Mucosa of descending colon (tissue), 3 donors: ENCODE results near the gene CD300LD. TPM values are rescaled to one million over a fixed set of nuclear protein-coding genes. Genes with fewer than 3 reads are reported as not detected.

ENCODE experiments used
- ATAC-seq: fragments of 200-7000 bp; cut with Tn5 transposase; one replicate; pipeline ENCODE4 v1.9.1; 2020; ENCODE audit warnings: mild to moderate bottlenecking, moderate library complexity
- DNase-seq, 3 donors: peaks; one replicate each; pipeline ENCODE4 v3.0.0-alpha.2; 2020
- H3K36me3 ChIP-seq: fragments of 200-600 bp; one replicate; pipeline ENCODE4 v1.8.0; 2021; ENCODE audit warnings: low read depth, mild to moderate bottlenecking
- H3K4me1 ChIP-seq: fragments of 200-600 bp; one replicate; pipeline ENCODE4 v1.8.0; 2021; ENCODE audit warnings: low read depth, mild to moderate bottlenecking
- H3K4me3 ChIP-seq: fragments of 200-600 bp; one replicate; pipeline ENCODE4 v1.8.0; 2021; ENCODE audit warnings: mild to moderate bottlenecking
- H3K9me3 ChIP-seq: fragments of 200-600 bp; one replicate; pipeline ENCODE4 v1.8.0; 2021; ENCODE audit warnings: mild to moderate bottlenecking
- CTCF ChIP-seq: fragments of 200-600 bp; IDR thresholded peaks from one replicate; pipeline ENCODE4 v1.8.0; 2022; ENCODE audit warnings: antibody characterized with exemption, mild to moderate bottlenecking
- intact Hi-C, 2 donors: fragments of 100-400 bp; cut with DNase I in 1 of 2; cut with micrococcal nuclease in 1 of 2; formaldehyde crosslinking; loops; one replicate each; pipeline versions ENCODE4 v1.11.0 to v1.11.1; 2022; cut with DNase I, micrococcal nuclease
- total RNA-seq, 3 donors: library from RNA; stranded (reverse); fragmentation: NEBNext Ultra II Directional in 2 of 3; extraction: Animal tissue kit (Norgen Biotek cat#: 25700) in 2 of 3; gene quantifications; one replicate each; pipeline versions ENCODE4 v1.2.1 to v1.2.4, GENCODE V29; 2021 to 2023
- donor health status: DM: no; HTN: no; CAD: no; lungs with moderate emphysema.
- donor health status: DM: no; HTN: no; CAD: no.
- donor health status: DM: no; HTN: yes; CAD: no.

CD300LD gene
- total RNA-seq, 3 donors from 2014 or later = not detected

- intact Hi-C loops = no loop called here
- DNase-seq (no peak), ATAC-seq (no peak)
- H3K36me3 ChIP-seq = no peaks in the 10 kb centered on the region
- no peaks in the 10 kb centered on the region for H3K9me3 ChIP-seq
- TF ChIP-seq CTCF = no peak
- no peak overlapping the region for H3K4me3 ChIP-seq
- no peaks in the 10 kb centered on the region for H3K4me1 ChIP-seq
Observed at GRCh38 chr17:74599023-74599399, 6.9 kb upstream of the CD300LD start.

- TF ChIP-seq CTCF = no peak
- H3K9me3 ChIP-seq = no peaks in the 10 kb centered on the region
- no peak overlapping the region for H3K4me3 ChIP-seq
- DNase-seq (no peak), ATAC-seq (no peak)
- no peaks in the 10 kb centered on the region for H3K36me3 ChIP-seq
- H3K4me1 ChIP-seq = no peaks in the 10 kb centered on the region
- intact Hi-C loops = no loop called here
Observed at GRCh38 chr17:74598346-74599022, 6.4 kb upstream of the CD300LD start.

- no peak for TF ChIP-seq CTCF
- intact Hi-C loops = no loop called here
- Histone ChIP-seq H3K4me1 (no peaks in the 10 kb centered on the region), H3K9me3 (no peaks in the 10 kb centered on the region), H3K4me3 (no peak overlapping the region), H3K36me3 (no peaks in the 10 kb centered on the region)
- DNase-seq = no peak
- ATAC-seq = no peak
Observed at GRCh38 chr17:74597069-74597790, 5.1 kb upstream of the CD300LD start.

- no peak for TF ChIP-seq CTCF
- no peak overlapping the region for H3K4me3 ChIP-seq
- H3K36me3 ChIP-seq = no peaks in the 10 kb centered on the region
- intact Hi-C loops = no loop called here
- DNase-seq = no peak
- no peaks in the 10 kb centered on the region for H3K9me3 ChIP-seq
- no peak for ATAC-seq
- H3K4me1 ChIP-seq = no peaks in the 10 kb centered on the region
Observed at GRCh38 chr17:74595037-74595750, 3.1 kb upstream of the CD300LD start.

- Histone ChIP-seq H3K4me3 (no peak overlapping the region), H3K9me3 (no peaks in the 10 kb centered on the region), H3K4me1 (no peaks in the 10 kb centered on the region), H3K36me3 (no peaks in the 10 kb centered on the region)
- no peak for TF ChIP-seq CTCF
- ATAC-seq (no peak), DNase-seq (no peak)
- intact Hi-C loops = no loop called here
Observed at GRCh38 chr17:74591503-74591902, 580 bp downstream of the CD300LD start.
